ENCODE results near the gene OXT. TPM values are rescaled to one million over a fixed set of nuclear protein-coding genes. Genes with fewer than 3 reads are reported as not detected.

The OXT gene
- polyA plus RNA-seq, 1 experiment = not detected

GRCh38 chr20:3085571-3086072, 14.2 kb downstream of the OXT start:
- ChIA-PET POLR2A (no interaction called here), CTCF (no interaction called here)
- Histone ChIP-seq H3K9me3 (ENCODE audit: control insufficient read depth, insufficient read depth, low read length) (no peaks in the 10 kb centered on the region; the same call in 1 of the 2 replicates), H3K27ac (ENCODE audit: low read depth, low read length) (no peak overlapping the region), H3K4me3 (ENCODE audit: low read depth, low read length) (no peak overlapping the region), H3K27me3 (ENCODE audit: control insufficient read depth, insufficient read depth, low read length) (peaks cover 47% of the 10 kb centered on the region)
- TF ChIP-seq CTCF (IDR thresholded peaks at IDR 0.05; ENCODE audit: low read depth, low read length) = no peak
- DNase-seq (ENCODE audit: low read depth, low spot score) = no peak

GRCh38 chr20:3088031-3088430, 16.6 kb downstream of the OXT start:
- H3K27ac ChIP-seq (ENCODE audit: low read depth, low read length) = no peak overlapping the region
- no peak for TF ChIP-seq CTCF (IDR thresholded peaks at IDR 0.05; ENCODE audit: low read depth, low read length)
- DNase-seq (ENCODE audit: low read depth, low spot score) = no peak
- no peak overlapping the region for H3K4me3 ChIP-seq (ENCODE audit: low read depth, low read length)
- H3K9me3 ChIP-seq (ENCODE audit: control insufficient read depth, insufficient read depth, low read length) = no peaks in the 10 kb centered on the region; the same call in 1 of the 2 replicates
- peaks cover 34% of the 10 kb centered on the region for H3K27me3 ChIP-seq (ENCODE audit: control insufficient read depth, insufficient read depth, low read length)
- ChIA-PET CTCF (interaction anchor here (1.0 to 1.5 kb wide), 3 partner anchors 9 to 34 kb away, joined by 4 to 8 read pairs (median 6); no protein-coding TSS in a partner anchor), POLR2A (no interaction called here)

GRCh38 chr20:3090565-3090964, 19.1 kb downstream of the OXT start:
- H3K9me3 ChIP-seq (ENCODE audit: control insufficient read depth, insufficient read depth, low read length) = no peaks in the 10 kb centered on the region; the same call in 1 of the 2 replicates
- TF ChIP-seq CTCF (IDR thresholded peaks at IDR 0.05; ENCODE audit: low read depth, low read length) = no peak
- ChIA-PET CTCF (interaction anchor here (0.7 kb wide), 1 partner anchor 41 kb away, joined by 4 read pairs; no protein-coding TSS in a partner anchor), POLR2A (no interaction called here)
- no peak overlapping the region for H3K4me3 ChIP-seq (ENCODE audit: low read depth, low read length)
- peaks cover 18% of the 10 kb centered on the region for H3K27me3 ChIP-seq (ENCODE audit: control insufficient read depth, insufficient read depth, low read length)
- H3K27ac ChIP-seq (ENCODE audit: low read depth, low read length) = no peak overlapping the region
- DNase-seq (ENCODE audit: low read depth, low spot score) = no peak

- POLR2A ChIA-PET = no interaction called here
- no peak for DNase-seq (ENCODE audit: low read depth, low spot score)
- peak overlapping the region; percentile 22; the same call in 1 of the 2 replicates for H3K4me3 ChIP-seq (ENCODE audit: low read depth, low read length)
Observed at GRCh38 chr20:3092611-3093379, 21.4 kb downstream of the OXT start.

More at GRCh38 chr20:3092611-3093379, 21.4 kb downstream of the OXT start:
- no peak for TF ChIP-seq CTCF (IDR thresholded peaks at IDR 0.05; ENCODE audit: low read depth, low read length)
- H3K9me3 ChIP-seq (ENCODE audit: control insufficient read depth, insufficient read depth, low read length) = no peaks in the 10 kb centered on the region; the same call in 1 of the 2 replicates
- H3K27ac ChIP-seq (ENCODE audit: low read depth, low read length) = no peak overlapping the region
- CTCF ChIA-PET = interaction anchor here (1.0 kb wide), 1 partner anchor 39 kb away, joined by 4 read pairs; no protein-coding TSS in a partner anchor
- H3K27me3 ChIP-seq (ENCODE audit: control insufficient read depth, insufficient read depth, low read length) = peaks cover 16% of the 10 kb centered on the region
